Measurements from ENCODE around the gene KSR2.

KSR2 gene

GRCh38 chr12:117587631-117588287 lies 381.0 kb downstream of the KSR2 start:
- peak; percentile 2 to 28 (median 7) for DNase-seq (ENCODE audit: low read depth in 2 of 3, low spot score in 2 of 3)

- no peak for DNase-seq (ENCODE audit: low read depth in 2 of 3, low spot score in 2 of 3)
Measured at GRCh38 chr12:117583677-117584225, 385.0 kb downstream of the KSR2 start.

GRCh38 chr12:117583092-117583491 lies 385.7 kb downstream of the KSR2 start:
- DNase-seq (ENCODE audit: low read depth in 2 of 3, low spot score in 2 of 3) = no peak

GRCh38 chr12:117582135-117582784 lies 386.5 kb downstream of the KSR2 start:
- no peak for DNase-seq (ENCODE audit: low read depth in 2 of 3, low spot score in 2 of 3)

- DNase-seq (ENCODE audit: low read depth in 2 of 3, low spot score in 2 of 3) = no peak
Measured at GRCh38 chr12:117580718-117581062, 388.1 kb downstream of the KSR2 start.

GRCh38 chr12:117580015-117580717 lies 388.6 kb downstream of the KSR2 start:
- no peak for DNase-seq (ENCODE audit: low read depth in 2 of 3, low spot score in 2 of 3)

GRCh38 chr12:117577122-117577657 lies 391.6 kb downstream of the KSR2 start:
- DNase-seq (ENCODE audit: low read depth in 2 of 3, low spot score in 2 of 3) = no peak

GRCh38 chr12:117576053-117576452 lies 392.7 kb downstream of the KSR2 start:
- DNase-seq (ENCODE audit: low read depth in 2 of 3, low spot score in 2 of 3) = no peak

- DNase-seq (ENCODE audit: low read depth in 2 of 3, low spot score in 2 of 3) = no peak
Measured at GRCh38 chr12:117574655-117575054, 394.1 kb downstream of the KSR2 start.

GRCh38 chr12:117572755-117573154 lies 396.0 kb downstream of the KSR2 start:
- no peak for DNase-seq (ENCODE audit: low read depth in 2 of 3, low spot score in 2 of 3)

GRCh38 chr12:117571321-117571720 lies 397.5 kb downstream of the KSR2 start:
- no peak for DNase-seq (ENCODE audit: low read depth in 2 of 3, low spot score in 2 of 3)

- no peak for DNase-seq (ENCODE audit: low read depth in 2 of 3, low spot score in 2 of 3)
Measured at GRCh38 chr12:117570608-117571007, 398.2 kb downstream of the KSR2 start.

- DNase-seq (ENCODE audit: low read depth in 2 of 3, low spot score in 2 of 3) = no peak
Measured at GRCh38 chr12:117567644-117568216, 401.1 kb downstream of the KSR2 start.

- no peak for DNase-seq (ENCODE audit: low read depth in 2 of 3, low spot score in 2 of 3)
Measured at GRCh38 chr12:117564881-117565280, 403.9 kb downstream of the KSR2 start.

GRCh38 chr12:117563706-117564105 lies 405.1 kb downstream of the KSR2 start:
- DNase-seq (ENCODE audit: low read depth in 2 of 3, low spot score in 2 of 3) = no peak

- DNase-seq (ENCODE audit: low read depth in 2 of 3, low spot score in 2 of 3) = no peak
Measured at GRCh38 chr12:117563007-117563406, 405.8 kb downstream of the KSR2 start.

- DNase-seq (ENCODE audit: low read depth in 2 of 3, low spot score in 2 of 3) = no peak
Measured at GRCh38 chr12:117561990-117562389, 406.8 kb downstream of the KSR2 start.

GRCh38 chr12:117559978-117560377 lies 408.8 kb downstream of the KSR2 start:
- DNase-seq (ENCODE audit: low read depth in 2 of 3, low spot score in 2 of 3) = no peak

- no peak for DNase-seq (ENCODE audit: low read depth in 2 of 3, low spot score in 2 of 3)
Measured at GRCh38 chr12:117555889-117556288, 412.9 kb downstream of the KSR2 start.

GRCh38 chr12:117552971-117553370 lies 415.8 kb downstream of the KSR2 start:
- no peak for DNase-seq (ENCODE audit: low read depth in 2 of 3, low spot score in 2 of 3)

GRCh38 chr12:117551665-117552064 lies 417.1 kb downstream of the KSR2 start:
- no peak for DNase-seq (ENCODE audit: low read depth in 2 of 3, low spot score in 2 of 3)
